WTC11 (cell line): ENCODE data around the gene PLTP.

Experiments
- ATF2 ChIP-seq: sonication (generic); formaldehyde crosslinking; IDR thresholded peaks from 2 replicates; pipeline ENCODE4 v1.8.1; 2022; ENCODE audit warnings: low read depth, missing genetic modification reagents, borderline replicate concordance
- CBFB ChIP-seq: sonication (generic); formaldehyde crosslinking; IDR thresholded peaks from 2 replicates; pipeline ENCODE4 v1.8.1; 2022; ENCODE audit warnings: mild to moderate bottlenecking, low read depth, missing genetic modification reagents
- CREB1 ChIP-seq: sonication (generic); formaldehyde crosslinking; IDR thresholded peaks from 2 replicates; pipeline ENCODE4 v1.8.0; 2023; ENCODE audit warnings: mild to moderate bottlenecking, missing genetic modification reagents
- CTCF ChIP-seq: fragments of 200-600 bp; IDR thresholded peaks from 2 replicates; pipeline ENCODE4 v1.8.0; 2022; ENCODE audit warnings: antibody characterized with exemption
- ESRRA ChIP-seq: sonication (generic); formaldehyde crosslinking; IDR thresholded peaks from 2 replicates; pipeline ENCODE4 v1.8.1; 2022; ENCODE audit warnings: mild to moderate bottlenecking, missing genetic modification reagents, borderline replicate concordance
- KAT7 ChIP-seq: sonication (generic); formaldehyde crosslinking; IDR thresholded peaks from 2 replicates; pipeline ENCODE4 v1.8.1; 2023; ENCODE audit warnings: missing genetic modification reagents, mild to moderate bottlenecking, borderline replicate concordance
- NFYB ChIP-seq: sonication (generic); formaldehyde crosslinking; conservative IDR thresholded peaks from 2 replicates; pipeline ENCODE4 v1.8.0; 2022; ENCODE audit warnings: low read depth, missing genetic modification reagents
- RORB ChIP-seq: fragments of 250-450 bp; sonication (Bioruptor Pico); IDR thresholded peaks from 2 replicates; pipeline ENCODE4 v1.9.0; 2021; ENCODE audit warnings: mild to moderate bottlenecking
- SOX15 ChIP-seq: fragments of 250-450 bp; sonication (Bioruptor Pico); IDR thresholded peaks from 2 replicates; pipeline ENCODE4 v1.9.0; 2021; ENCODE audit warnings: mild to moderate bottlenecking
- SP1 ChIP-seq: sonication (generic); formaldehyde crosslinking; conservative IDR thresholded peaks from 2 replicates; pipeline ENCODE4 v1.8.1; 2022; ENCODE audit warnings: missing genetic modification reagents
- USF2 ChIP-seq: sonication (generic); formaldehyde crosslinking; IDR thresholded peaks from 2 replicates; pipeline ENCODE4 v1.8.1; 2023; ENCODE audit warnings: mild to moderate bottlenecking, missing genetic modification reagents, moderate library complexity
- ZNF232 ChIP-seq: sonication (generic); formaldehyde crosslinking; IDR thresholded peaks from 2 replicates; pipeline ENCODE4 v1.8.0; 2022; ENCODE audit warnings: mild to moderate bottlenecking, missing genetic modification reagents
- ZNF396 ChIP-seq: fragments of 250-450 bp; sonication (Bioruptor Pico); IDR thresholded peaks from 2 replicates; pipeline ENCODE4 v1.8.0; 2021; ENCODE audit warnings: mild to moderate bottlenecking, moderate library complexity, borderline replicate concordance
- ZNF512 ChIP-seq: sonication (generic); formaldehyde crosslinking; IDR thresholded peaks from 2 replicates; pipeline ENCODE4 v1.8.1; 2022; ENCODE audit warnings: missing genetic modification reagents, borderline replicate concordance

- no peak for TF ChIP-seq CBFB (CRISPR knock-in tag)
- no peak for TF ChIP-seq ZNF232
- no peak for TF ChIP-seq CTCF
- no peak for TF ChIP-seq SP1 (CRISPR knock-in tag)
- no peak for TF ChIP-seq ESRRA (CRISPR knock-in tag)
- no peak for TF ChIP-seq USF2 (CRISPR knock-in tag)
- TF ChIP-seq CREB1 (CRISPR knock-in tag), result no peak
- TF ChIP-seq ZNF396 (CRISPR knock-in tag), result no peak
- TF ChIP-seq NFYB, result no peak
- TF ChIP-seq ZNF512 (CRISPR knock-in tag), result no peak
- no peak for TF ChIP-seq KAT7 (CRISPR knock-in tag)
- no peak for TF ChIP-seq SOX15
- no peak for TF ChIP-seq RORB (CRISPR knock-in tag)
- no peak for TF ChIP-seq ATF2 (CRISPR knock-in tag)
Measured at GRCh38 chr20:45883100-45883469, 28.9 kb downstream of the PLTP start.
